Activated CD4-positive, alpha-beta T cell treated with anti-CD3 and anti-CD28 coated beads for 36 hours (primary cell): ENCODE data around the gene RPL11. TPM values are rescaled to one million over a fixed set of nuclear protein-coding genes. Genes with fewer than 3 reads are reported as not detected.
"Not testable (repeated sequence)": the region's sequence is repeated elsewhere in the genome, so short reads cannot be mapped to it uniquely, and the experiment has no call there.

Source experiments
- ATAC-seq: fragments of 200-7000 bp; cut with Tn5 transposase; one replicate; pipeline ENCODE4 v1.10.0; 2021; ENCODE audit warnings: mild to moderate bottlenecking, moderate library complexity
- CTCF ChIA-PET: fragments of 350-600 bp; sonication (Branson Sonifier 250); formaldehyde crosslinking; loops from one replicate; lab custom pipeline; 2021; ENCODE audit warnings: antibody characterized with exemption; lab: Charles Lee
- POLR2A ChIA-PET: fragments of 350-600 bp; sonication (Branson Sonifier 250); formaldehyde crosslinking; loops from one replicate; lab custom pipeline; 2021; ENCODE audit warnings: antibody characterized with exemption, inconsistent platforms; lab: Charles Lee
- DNase-seq: peaks from one replicate; pipeline ENCODE4 v3.0.0-alpha.2; 2020
- H3K27ac Mint-ChIP-seq: one replicate; pipeline ENCODE4 v1.8.0; 2021; ENCODE audit warnings: mixed read lengths
- H3K27me3 Mint-ChIP-seq: one replicate; pipeline ENCODE4 v1.8.0; 2021; ENCODE audit warnings: mixed read lengths
- H3K36me3 Mint-ChIP-seq: one replicate; pipeline ENCODE4 v1.8.0; 2021; ENCODE audit warnings: low read depth, mixed read lengths
- H3K4me1 Mint-ChIP-seq: one replicate; pipeline ENCODE4 v1.8.0; 2021; ENCODE audit warnings: mixed read lengths
- H3K4me3 Mint-ChIP-seq: one replicate; pipeline ENCODE4 v1.8.0; 2021; ENCODE audit warnings: mild to moderate bottlenecking, moderate library complexity, mixed read lengths
- H3K9me3 Mint-ChIP-seq: one replicate; pipeline ENCODE4 v1.8.0; 2021; ENCODE audit warnings: low read depth, mixed read lengths
- intact Hi-C, 2 experiments: fragments of 100-400 bp; cut with DNase I in 1 of 2; cut with micrococcal nuclease in 1 of 2; formaldehyde crosslinking; loops; one replicate each; pipeline versions ENCODE4 v1.14.2 to v1.15.1; 2022 to 2024; cut with DNase I, micrococcal nuclease
- total RNA-seq, 2 experiments: library from RNA; stranded (reverse); gene quantifications; one replicate each; pipeline ENCODE4 v1.2.3, GENCODE V29; 2021

The RPL11 gene
- total RNA-seq, 2 experiments from 2014 or later: 1,003 to 1,481 TPM

DNA sequence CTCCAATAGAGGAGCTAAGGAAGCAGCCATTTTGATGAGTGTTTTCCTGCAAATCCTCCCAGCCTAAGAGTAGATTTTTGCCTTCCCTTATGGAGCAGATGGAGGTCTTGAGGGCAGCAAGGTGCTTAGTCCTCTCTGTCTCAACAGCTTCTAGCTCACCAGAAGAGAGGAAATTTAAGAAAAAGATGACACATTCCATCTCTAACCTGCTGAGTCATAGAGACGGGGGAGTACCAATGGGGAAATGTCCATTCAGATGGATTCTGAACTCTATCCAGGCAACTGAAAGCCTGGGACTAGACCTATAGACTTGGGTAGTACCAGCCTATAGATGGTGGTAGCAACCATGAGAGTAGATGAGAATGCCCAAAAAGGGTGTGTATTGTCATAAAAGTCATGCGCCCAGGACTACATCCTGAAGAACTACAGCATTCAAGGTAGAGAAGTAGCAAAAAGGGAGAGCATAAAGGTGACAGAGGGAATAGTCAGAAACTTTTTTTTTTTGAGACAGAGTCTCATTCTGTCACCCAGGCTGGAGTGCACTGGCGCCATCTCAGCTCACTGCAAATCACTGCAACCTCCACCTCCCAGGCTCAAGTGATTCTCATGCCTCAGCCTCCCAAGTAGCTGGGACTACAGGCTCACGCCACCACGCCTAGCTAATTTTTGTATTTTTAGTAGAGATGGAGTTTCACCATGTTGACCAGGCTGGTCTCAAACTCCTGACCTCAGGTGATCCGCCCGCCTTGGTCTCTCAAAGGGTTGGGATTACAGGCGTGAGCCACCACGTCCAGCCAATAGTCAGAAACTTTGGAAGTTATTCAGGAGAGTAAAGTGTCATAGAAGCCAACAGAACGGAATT lies 41.0 kb downstream of the RPL11 start:
- POLR2A ChIA-PET: interaction anchor here (0.6 kb wide), 1 partner anchor 61 kb away, joined by 3 read pairs; no protein-coding TSS in a partner anchor
- no peak overlapping the region for H3K27ac Mint-ChIP-seq
- H3K4me1 Mint-ChIP-seq: peaks cover 19% of the 10 kb centered on the region
- no peaks in the 10 kb centered on the region for H3K27me3 Mint-ChIP-seq
- CTCF ChIA-PET: interaction anchor here (0.8 to 1.3 kb wide), 2 partner anchors 13 to 69 kb away, joined by 3 read pairs; no protein-coding TSS in a partner anchor
- DNase-seq (no peak), ATAC-seq (no peak)
- no peaks in the 10 kb centered on the region for H3K9me3 Mint-ChIP-seq
- peaks cover 1% of the 10 kb centered on the region for H3K36me3 Mint-ChIP-seq
- intact Hi-C loops: no loop called here
- no peak overlapping the region for H3K4me3 Mint-ChIP-seq

DNA sequence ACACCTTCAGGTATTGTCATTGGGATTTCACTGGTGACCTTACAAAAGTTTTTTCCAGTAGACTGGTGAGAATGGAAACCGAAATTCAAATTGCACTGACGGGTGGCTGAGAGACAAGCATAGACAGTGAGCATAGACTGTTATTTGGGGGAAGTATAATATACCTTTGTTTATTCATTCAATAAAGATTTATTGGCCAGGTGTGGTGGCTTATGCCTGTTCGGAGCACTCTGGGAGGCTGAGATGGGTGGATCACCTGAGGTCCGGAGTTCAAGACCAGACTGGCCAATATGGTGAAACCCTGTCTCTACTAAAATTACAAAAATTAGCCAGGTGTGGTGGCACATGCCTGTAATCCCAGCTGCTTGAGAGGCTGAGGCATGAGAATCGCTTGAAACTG lies 41.7 kb downstream of the RPL11 start:
- H3K27me3 Mint-ChIP-seq, intact Hi-C loops: not testable (repeated sequence)
- peaks cover 19% of the 10 kb centered on the region for H3K4me1 Mint-ChIP-seq

DNA sequence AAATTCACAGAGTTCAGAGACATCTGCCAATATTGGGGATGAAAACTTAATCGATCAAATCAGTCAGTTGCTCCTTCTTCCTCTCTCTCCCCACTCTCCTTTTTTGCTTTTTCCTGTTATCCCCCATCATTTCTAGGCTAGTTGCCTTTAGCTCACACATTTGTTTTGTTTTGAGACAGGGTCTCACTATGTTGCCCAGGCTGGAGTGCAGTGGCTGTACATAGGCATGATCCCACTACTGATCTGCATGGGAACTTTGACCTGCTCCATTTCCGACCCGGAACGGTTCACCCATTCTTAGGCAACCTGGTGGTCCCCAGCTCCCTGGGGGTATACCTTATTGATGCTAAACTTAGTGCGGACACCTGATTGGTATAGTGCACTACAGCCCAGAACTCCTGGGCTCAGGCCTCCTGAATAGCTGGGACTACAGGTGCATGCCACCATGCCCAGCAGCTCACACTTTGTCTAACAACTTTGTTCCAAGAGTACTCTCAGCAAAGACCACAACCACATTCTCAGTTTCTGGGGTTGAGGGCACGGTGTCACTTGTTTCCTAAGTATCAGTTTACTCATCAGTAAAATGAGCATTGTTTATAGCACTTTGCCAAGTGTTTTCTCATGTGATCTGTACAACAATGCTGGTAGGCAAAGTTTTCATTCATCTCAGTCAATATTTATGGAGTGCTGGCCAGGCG lies 45.0 kb downstream of the RPL11 start:
- H3K4me1 Mint-ChIP-seq: peaks cover 11% of the 10 kb centered on the region
- H3K27me3 Mint-ChIP-seq: no peaks in the 10 kb centered on the region
- ATAC-seq: peak; percentile 84
- CTCF ChIA-PET: interaction anchor here (0.5 to 2.4 kb wide), 7 partner anchors 13 to 238 kb away, joined by 3 to 8 read pairs (median 3); partner anchors contain the start of gene RPL11
- POLR2A ChIA-PET: interaction anchor here (0.5 kb wide), 1 partner anchor 30 kb away, joined by 3 read pairs; no protein-coding TSS in a partner anchor
- intact Hi-C loops: no loop called here
- no peak overlapping the region for H3K4me3 Mint-ChIP-seq
- peaks cover 1% of the 10 kb centered on the region for H3K36me3 Mint-ChIP-seq
- DNase-seq: peak; percentile 71
- H3K9me3 Mint-ChIP-seq: no peaks in the 10 kb centered on the region
- H3K27ac Mint-ChIP-seq: no peak overlapping the region

More for the DNA sequence above, 41.7 kb downstream of the RPL11 start:
- H3K9me3 Mint-ChIP-seq, H3K27ac Mint-ChIP-seq, H3K36me3 Mint-ChIP-seq, ATAC-seq, DNase-seq, H3K4me3 Mint-ChIP-seq, POLR2A ChIA-PET: not testable (repeated sequence)
- CTCF ChIA-PET: interaction anchor here (1.3 kb wide), 1 partner anchor 12 kb away, joined by 3 read pairs; no protein-coding TSS in a partner anchor

DNA sequence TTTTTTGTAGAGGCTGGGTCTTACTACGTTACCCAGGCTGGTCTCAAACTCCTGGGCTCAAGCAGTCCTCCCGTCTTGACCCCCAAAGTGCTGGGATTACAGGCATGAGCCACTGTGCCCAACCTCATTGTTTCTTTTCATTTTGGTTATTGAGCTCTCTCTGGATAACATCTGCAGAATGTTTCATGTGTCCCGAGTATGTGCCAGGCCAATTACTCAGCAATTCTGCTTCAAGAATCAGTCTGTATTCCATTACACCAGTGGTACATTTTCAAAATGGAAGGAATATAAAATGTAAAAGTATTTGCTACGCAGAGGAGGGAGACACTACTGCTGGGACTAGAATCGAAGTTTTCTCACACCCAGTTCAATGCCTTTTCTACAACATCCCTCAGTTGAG lies 50.0 kb downstream of the RPL11 start:
- Mint-ChIP-seq H3K27me3 (no peaks in the 10 kb centered on the region), H3K4me1 (peaks cover 28% of the 10 kb centered on the region), H3K36me3 (peaks cover 14% of the 10 kb centered on the region), H3K4me3 (no peak overlapping the region), H3K27ac (no peak overlapping the region), H3K9me3 (no peaks in the 10 kb centered on the region)
- intact Hi-C loops: loop anchor here (2.0 kb wide), 3 partner anchors 43 to 211 kb away; partner anchors contain the start of genes E2F2 (in 1 of the 2) and ID3 (in 1 of the 2)
- CTCF ChIA-PET: no interaction called here
- DNase-seq (no peak), ATAC-seq (no peak)
- POLR2A ChIA-PET: interaction anchor here (0.5 to 0.6 kb wide), 2 partner anchors 31 to 43 kb away, joined by 3 to 5 read pairs; no protein-coding TSS in a partner anchor

DNA sequence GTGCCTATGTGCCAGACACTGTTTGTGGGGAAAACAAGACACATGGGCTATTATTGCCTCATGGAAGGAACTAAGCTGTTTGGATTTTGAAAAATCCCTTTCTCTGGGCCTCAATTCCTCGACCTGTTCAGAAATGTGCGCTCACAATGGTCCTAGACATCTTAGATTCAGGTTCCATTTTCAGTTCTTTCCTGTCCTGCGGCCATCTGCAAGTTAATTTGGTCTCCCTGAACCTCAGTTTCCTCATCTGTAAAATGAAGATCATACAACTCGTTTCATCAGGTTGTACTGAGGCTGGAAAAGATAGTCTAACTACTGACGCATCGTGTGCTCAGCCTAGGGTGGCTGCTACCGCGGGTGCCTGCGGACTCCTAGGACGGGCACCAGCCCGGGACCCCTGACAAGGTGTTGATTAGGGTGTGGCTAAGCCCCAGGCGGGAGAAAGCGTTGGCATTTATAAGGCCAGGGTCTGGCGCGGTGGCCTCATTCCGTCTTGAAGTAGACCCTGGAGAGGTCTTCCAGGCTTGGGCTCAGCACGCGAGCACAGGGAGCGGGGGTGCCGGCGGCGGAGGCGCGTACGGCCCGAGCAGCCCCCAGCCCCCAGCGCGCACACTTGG lies 51.2 kb downstream of the RPL11 start:
- DNase-seq (no peak), ATAC-seq (peak; percentile 52)
- CTCF ChIA-PET: interaction anchor here (0.7 to 4.1 kb wide), 5 partner anchors 9 to 401 kb away, joined by 3 to 23 read pairs (median 3); partner anchors contain the start of gene RPL11
- Mint-ChIP-seq H3K4me1 (peaks cover 35% of the 10 kb centered on the region), H3K27ac (peak overlapping the region; percentile 89), H3K9me3 (no peaks in the 10 kb centered on the region), H3K4me3 (peak overlapping the region; percentile 85), H3K27me3 (no peaks in the 10 kb centered on the region), H3K36me3 (peaks cover 18% of the 10 kb centered on the region)
- intact Hi-C loops: loop anchor here (1.0 to 2.0 kb wide), 12 partner anchors 30 to 374 kb away; partner anchors contain the start of genes ASAP3 (in 1 of the 2), E2F2 (in 1 of the 2), FUCA1 (in 1 of the 2) and GALE (in 1 of the 2)
- POLR2A ChIA-PET: interaction anchor here (0.7 to 2.1 kb wide), 2 partner anchors 48 to 51 kb away, joined by 3 to 14 read pairs; partner anchors contain the start of gene RPL11

DNA sequence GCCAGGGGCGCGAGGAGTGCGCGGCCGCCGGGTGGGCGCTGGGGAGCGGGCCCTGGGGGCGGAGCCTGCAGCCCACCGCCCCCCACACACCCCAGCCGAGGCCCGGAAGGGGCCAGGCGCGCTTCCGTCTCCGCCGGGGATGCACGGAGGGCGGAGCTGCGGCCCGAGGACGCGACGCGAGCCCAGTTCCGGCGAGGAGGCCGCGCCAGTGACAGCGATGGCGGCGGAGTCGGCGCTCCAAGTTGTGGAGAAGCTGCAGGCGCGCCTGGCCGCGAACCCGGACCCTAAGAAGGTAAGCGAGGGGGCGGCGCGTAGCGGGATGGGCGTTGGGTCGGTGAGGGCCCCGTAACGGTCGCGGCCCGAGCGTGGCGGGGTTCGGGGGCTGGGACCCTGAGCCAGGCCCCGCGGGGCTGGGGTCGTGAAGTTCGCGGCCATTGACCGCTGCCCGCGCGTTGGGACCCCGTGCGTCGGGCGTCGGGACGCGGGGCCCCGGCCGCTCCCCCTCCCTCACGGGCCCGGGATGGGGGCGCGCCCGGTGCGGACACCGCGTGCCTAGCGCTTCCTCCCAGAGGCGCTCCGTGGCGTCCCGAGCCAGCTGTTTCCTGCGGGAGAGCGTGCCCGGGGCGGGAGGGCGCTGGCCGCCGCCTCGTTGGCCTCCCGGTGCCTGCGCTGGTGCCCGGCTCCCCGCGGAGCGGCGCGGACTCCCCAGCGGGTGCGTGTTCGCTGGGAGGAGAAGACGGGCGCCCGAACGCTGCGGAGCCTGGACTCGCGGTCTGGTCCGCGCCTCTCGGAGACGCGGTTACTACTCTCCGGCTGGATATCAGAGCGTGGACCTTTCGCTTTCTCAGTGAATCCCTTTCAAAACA lies 51.9 kb downstream of the RPL11 start, which contains the start of gene ELOA:
TSS of gene ELOA (plus strand) at position 185 of the 866 bp plus-strand sequence. CDS start at position 218, 33 bp downstream.
- DNase-seq (peak; percentile 88), ATAC-seq (peak; percentile 94)
- ChIA-PET POLR2A (interaction anchor here (0.7 to 2.1 kb wide), 5 partner anchors 30 to 51 kb away, joined by 3 to 14 read pairs (median 3); partner anchors contain the start of gene RPL11), CTCF (interaction anchor here (0.6 to 4.1 kb wide), 13 partner anchors 9 to 401 kb away, joined by 3 to 23 read pairs (median 3); partner anchors contain the start of gene RPL11)
- intact Hi-C loops: loop anchor here (1.0 to 2.0 kb wide), 12 partner anchors 29 to 375 kb away; partner anchors contain the start of genes ASAP3 (in 1 of the 2), E2F2 (in 1 of the 2), FUCA1 (in 1 of the 2) and GALE (in 1 of the 2)
- Mint-ChIP-seq H3K4me3 (peak within 1 kb of the TSS; percentile 87), H3K36me3 (peaks cover 18% of the 10 kb centered on the region), H3K4me1 (peaks cover 42% of the 10 kb centered on the region), H3K27me3 (no peaks in the 10 kb centered on the region), H3K27ac (peak within 1 kb of the TSS; percentile 91), H3K9me3 (no peaks in the 10 kb centered on the region)

DNA sequence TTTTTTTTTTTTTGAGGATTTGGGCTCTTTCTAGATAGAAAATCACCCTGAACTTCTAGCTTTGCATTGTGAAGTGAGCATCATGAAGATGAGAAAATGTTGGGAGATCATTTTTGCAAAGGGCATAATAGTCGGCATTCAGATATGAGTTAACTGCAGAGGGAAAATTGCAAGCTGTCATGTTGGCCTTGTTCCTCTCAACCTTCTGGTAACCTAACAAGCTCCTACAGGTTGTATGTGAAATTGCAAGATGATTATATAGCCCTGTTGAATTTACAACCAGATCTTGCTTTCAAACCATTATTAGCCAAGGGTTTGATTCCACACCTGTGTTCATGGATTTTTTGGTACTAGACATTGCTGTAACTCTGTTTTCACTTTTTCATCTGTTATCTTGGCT lies 53.9 kb downstream of the RPL11 start:
- Mint-ChIP-seq H3K27ac (no peak overlapping the region), H3K4me3 (peak overlapping the region; percentile 87), H3K4me1 (peaks cover 45% of the 10 kb centered on the region), H3K36me3 (peaks cover 26% of the 10 kb centered on the region), H3K9me3 (no peaks in the 10 kb centered on the region), H3K27me3 (no peaks in the 10 kb centered on the region)
- DNase-seq (no peak), ATAC-seq (no peak)
- ChIA-PET POLR2A (interaction anchor here (0.9 kb wide), 1 partner anchor 49 kb away, joined by 7 read pairs; no protein-coding TSS in a partner anchor), CTCF (interaction anchor here (0.6 to 4.1 kb wide), 10 partner anchors 13 to 1922 kb away, joined by 3 to 23 read pairs (median 4); partner anchors contain the start of gene RPL11)
- intact Hi-C loops: no loop called here

Other genes with a start within 250 kb of the RPL11 start
- under 1 TPM; 0.37 to 0.57 TPM for gene ASAP3, start 207.6 kb upstream of the RPL11 start, total RNA-seq
- 10 to 100 TPM; 25.0 to 32.0 TPM for gene E2F2, start 160.6 kb upstream of the RPL11 start, total RNA-seq
- 10 to 100 TPM; 42.6 to 43.9 TPM for gene ID3, start 132.3 kb upstream of the RPL11 start, total RNA-seq
- gene ELOA, start 51.7 kb downstream of the RPL11 start, total RNA-seq: 10 to 100 TPM; 34.5 to 38.6 TPM
- 10 to 100 TPM; 53.1 to 64.1 TPM for gene PITHD1, start 86.6 kb downstream of the RPL11 start, total RNA-seq
- 10 to 100 TPM; 55.0 to 64.8 TPM for gene LYPLA2, start 99.3 kb downstream of the RPL11 start, total RNA-seq
- gene GALE, start 108.9 kb downstream of the RPL11 start, total RNA-seq: 10 to 100 TPM; 27.4 to 35.6 TPM
- 10 to 100 TPM; 31.9 to 46.0 TPM for gene HMGCL, start 133.6 kb downstream of the RPL11 start, total RNA-seq
- gene FUCA1, start 176.5 kb downstream of the RPL11 start, total RNA-seq: 1 to 10 TPM; 4.2 to 4.5 TPM
- not detected for gene CNR2, start 221.6 kb downstream of the RPL11 start, total RNA-seq